Panc1 (cell line): ENCODE data around the gene CETP.

ENCODE experiments used
- CTCF ChIP-seq: fragments of 450-650 bp; IDR thresholded peaks from 2 replicates; pipeline ENCODE4 v1.5.1; 2017; ENCODE audit warnings: mild to moderate bottlenecking
- POLR2AphosphoS5 ChIP-seq: IDR thresholded peaks from 2 replicates; pipeline ENCODE4 v1.6.1; 2012; ENCODE audit warnings: mild to moderate bottlenecking, low read depth, low read length, moderate library complexity
- SIN3A ChIP-seq: IDR thresholded peaks from 2 replicates; pipeline ENCODE4 v1.6.1; 2012; ENCODE audit warnings: low read depth, mild to moderate bottlenecking, low read length, moderate library complexity, borderline replicate concordance; ENCODE audit not compliant: insufficient read depth
- TCF7L2 ChIP-seq: IDR thresholded peaks from 2 replicates; pipeline ENCODE4 v1.6.1; 2011; ENCODE audit warnings: mild to moderate bottlenecking, low read depth, low read length, inconsistent platforms

DNA sequence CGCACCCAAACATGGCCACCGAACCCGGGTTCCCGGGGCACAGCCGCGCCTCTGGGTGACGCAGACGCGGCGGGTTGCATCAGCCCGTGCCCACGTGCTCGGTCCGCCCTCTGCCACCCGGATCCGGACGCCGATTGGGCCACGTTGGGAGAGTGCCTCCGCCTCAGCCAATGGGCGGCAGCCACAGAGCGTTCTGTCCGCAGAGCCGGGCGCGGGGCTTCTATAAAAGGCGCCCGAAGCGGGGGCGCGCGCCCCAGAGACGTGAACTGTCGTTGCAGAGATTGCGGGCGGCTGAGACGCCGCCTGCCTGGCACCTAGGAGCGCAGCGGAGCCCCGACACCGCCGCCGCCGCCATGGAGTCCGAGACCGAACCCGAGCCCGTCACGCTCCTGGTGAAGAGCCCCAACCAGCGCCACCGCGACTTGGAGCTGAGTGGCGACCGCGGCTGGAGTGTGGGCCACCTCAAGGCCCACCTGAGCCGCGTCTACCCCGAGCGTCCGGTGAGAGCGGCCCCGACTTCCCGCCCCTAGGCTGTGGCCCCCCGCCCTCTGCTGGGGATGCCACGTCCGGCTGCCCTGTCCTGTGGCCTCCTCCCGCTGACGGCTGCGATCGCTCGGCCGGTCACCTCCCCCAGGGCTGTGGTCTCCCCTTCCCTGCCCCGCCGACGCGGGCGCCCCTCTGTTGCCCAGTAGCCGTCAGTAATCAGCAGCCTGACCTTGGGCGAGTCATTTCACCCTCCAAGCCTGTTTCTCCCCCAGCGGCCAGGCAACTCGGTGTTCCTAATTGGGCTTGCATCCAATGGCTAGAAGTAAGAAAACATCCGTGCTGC, 29.6 kb upstream of the CETP start, which contains the start of gene HERPUD1:
- no peak for TF ChIP-seq TCF7L2
- peak; percentile 94 for TF ChIP-seq POLR2AphosphoS5
- TF ChIP-seq CTCF: no peak
- TF ChIP-seq SIN3A: peak; percentile 74; the same call in 1 of the 2 replicates
